HepG2 (cell line): ENCODE results near the gene HSPA14. TPM values are rescaled to one million over a fixed set of nuclear protein-coding genes. Genes with fewer than 3 reads are reported as not detected.

ENCODE experiments used
- ATF6 ChIP-seq: sonication (generic); formaldehyde crosslinking; conservative IDR thresholded peaks from 2 replicates; pipeline ENCODE4 v1.4.0; 2020; ENCODE audit warnings: missing genetic modification reagents
- CREM ChIP-seq, 2 experiments: sonication (generic) in 1 of 2; formaldehyde crosslinking in 1 of 2; IDR thresholded peaks; 2 replicates each; pipeline versions ENCODE4 v1.4.0 to v1.6.1; 2016 to 2020; ENCODE audit warnings: antibody characterized with exemption in 1 of 2, mild to moderate bottlenecking in 1 of 2, missing genetic modification reagents in 1 of 2
- FOXA3 ChIP-seq: IDR thresholded peaks from 2 replicates; pipeline ENCODE4 v1.6.1; 2016; ENCODE audit warnings: missing genetic modification reagents, missing compliant biosample characterization
- GLMP ChIP-seq: sonication (generic); formaldehyde crosslinking; IDR thresholded peaks from 2 replicates; pipeline ENCODE4 v1.9.0; 2021; ENCODE audit warnings: missing genetic modification reagents, mild to moderate bottlenecking, borderline replicate concordance
- IKZF4 ChIP-seq: sonication (generic); formaldehyde crosslinking; IDR thresholded peaks from 2 replicates; pipeline ENCODE4 v1.5.1; 2020; ENCODE audit warnings: borderline replicate concordance, mild to moderate bottlenecking, low read depth, missing genetic modification reagents; ENCODE audit errors: not compliant biosample characterization
- MYC ChIP-seq: sonication (generic); formaldehyde crosslinking; IDR thresholded peaks from 2 replicates; pipeline ENCODE4 v1.9.0; 2021; ENCODE audit warnings: missing genetic modification reagents, borderline replicate concordance
- NPAS2 ChIP-seq: sonication (generic); formaldehyde crosslinking; IDR thresholded peaks from 2 replicates; pipeline ENCODE4 v1.8.0; 2022; ENCODE audit warnings: mild to moderate bottlenecking, missing genetic modification reagents, borderline replicate concordance
- PCBP1 ChIP-seq: fragments of 200-400 bp; formaldehyde crosslinking; IDR thresholded peaks from 2 replicates; pipeline ENCODE4 v1.6.1; 2017; ENCODE audit warnings: mild to moderate bottlenecking, low read depth, low read length, borderline replicate concordance
- TBL1XR1 ChIP-seq: fragments of 150-350 bp; IDR thresholded peaks from 2 replicates; pipeline ENCODE4 v1.6.1; 2014; ENCODE audit warnings: borderline replicate concordance, low read length; ENCODE audit not compliant: partially characterized antibody
- TERF1 ChIP-seq: sonication (generic); formaldehyde crosslinking; IDR thresholded peaks from 2 replicates; pipeline ENCODE4 v1.8.0; 2022; ENCODE audit warnings: mild to moderate bottlenecking, missing genetic modification reagents, moderate library complexity
- TFAP4 ChIP-seq: sonication (generic); IDR thresholded peaks from 2 replicates; pipeline ENCODE4 v1.6.1; 2016; ENCODE audit warnings: low read depth, borderline replicate concordance
- TSC22D2 ChIP-seq: sonication (generic); formaldehyde crosslinking; IDR thresholded peaks from 2 replicates; pipeline ENCODE4 v1.5.1; 2020; ENCODE audit warnings: missing genetic modification reagents, mild to moderate bottlenecking, borderline replicate concordance
- ZNF276 ChIP-seq: sonication (generic); formaldehyde crosslinking; IDR thresholded peaks from 2 replicates; pipeline ENCODE4 v1.4.0; 2020; ENCODE audit warnings: mild to moderate bottlenecking, low read depth, missing genetic modification reagents
- ZNF44 ChIP-seq: sonication (generic); formaldehyde crosslinking; IDR thresholded peaks from 2 replicates; pipeline ENCODE4 v1.5.1; 2020; ENCODE audit warnings: mild to moderate bottlenecking, missing genetic modification reagents
- ZNF484 ChIP-seq: sonication (generic); formaldehyde crosslinking; IDR thresholded peaks from 2 replicates; pipeline ENCODE4 v1.5.1; 2020; ENCODE audit warnings: mild to moderate bottlenecking, low read depth, missing genetic modification reagents, borderline replicate concordance
- ZNF557 ChIP-seq: sonication (generic); formaldehyde crosslinking; IDR thresholded peaks from 2 replicates; pipeline ENCODE4 v1.4.0; 2020; ENCODE audit warnings: missing genetic modification reagents
- ZNF691 ChIP-seq: sonication (generic); formaldehyde crosslinking; IDR thresholded peaks from 2 replicates; pipeline ENCODE4 v1.4.0; 2020; ENCODE audit warnings: missing genetic modification reagents, low read depth, mild to moderate bottlenecking, borderline replicate concordance
- ZNF761 ChIP-seq: sonication (generic); formaldehyde crosslinking; conservative IDR thresholded peaks from 2 replicates; pipeline ENCODE4 v1.4.0; 2020; ENCODE audit warnings: mild to moderate bottlenecking, missing genetic modification reagents
- ZSCAN30 ChIP-seq: sonication (generic); formaldehyde crosslinking; IDR thresholded peaks from 2 replicates; pipeline ENCODE4 v1.5.0; 2020; ENCODE audit warnings: mild to moderate bottlenecking, missing genetic modification reagents
- polyA plus RNA-seq, 8 experiments: library from polyadenylated mRNA; depleted of rRNA in 3 of 8; stranded (reverse) in 7 of 8; unstranded in 1 of 8; fragments of >200 nt; fragmentation: Illumina TruSeq in 4 of 8; extraction: Trizol in 4 of 8; gene quantifications; 2 replicates each; pipeline versions ENCODE4 v1.2.1 to v1.2.3, GENCODE V29; 2011 to 2016; ENCODE audit warnings: low read depth in 4 of 8, missing spikeins in 1 of 8, mixed read lengths in 1 of 8; ENCODE audit not compliant: insufficient read depth in 1 of 8
- total RNA-seq, 5 experiments: library from RNA; depleted of rRNA; stranded (reverse); fragments of >200 nt; fragmentation: Illumina TruSeq; extraction: Trizol; gene quantifications; 2 replicates each; pipeline ENCODE4 v1.2.3, GENCODE V29; 2016; ENCODE audit warnings: low read depth in 1 of 5

HSPA14 gene
- total and polyA plus RNA-seq, 2 of the 13 experiments (the other 11 are each of a cell fraction or from before 2014, with no cell fraction given): 10.7 to 29.8 TPM

- TF ChIP-seq ZNF691: no peak
- TF ChIP-seq ZNF484 (CRISPR knock-in tag): no peak
- TF ChIP-seq ZNF557 (CRISPR knock-in tag): no peak; the same call in 1 of the 2 replicates
- TF ChIP-seq TFAP4: peak; percentile 96
- no peak for TF ChIP-seq PCBP1
- 0 out of 2 replicates have a peak, but pooled peaks have one; percentile 21 for TF ChIP-seq FOXA3 (CRISPR knock-in tag)
- TF ChIP-seq NPAS2 (CRISPR knock-in tag): no peak
- peak; percentile 83 for TF ChIP-seq IKZF4 (CRISPR knock-in tag)
- TF ChIP-seq GLMP: no peak
- peak; percentile 77; the same call in 1 of the 2 replicates for TF ChIP-seq ZNF44
- TF ChIP-seq TBL1XR1: no peak
- peak; percentile 25; the same call in 1 of the 2 replicates for TF ChIP-seq CREM (IDR thresholded peaks at IDR 0.05)
- TF ChIP-seq CREM (CRISPR knock-in tag; IDR thresholded peaks at IDR 0.05): no peak
- TF ChIP-seq MYC (CRISPR knock-in tag): peak; percentile 96
- TF ChIP-seq TERF1 (CRISPR knock-in tag): no peak
- TF ChIP-seq ZNF761 (CRISPR knock-in tag): peak; percentile 92; the same call in 1 of the 2 replicates
- no peak for TF ChIP-seq ZSCAN30
- 0 out of 2 replicates have a peak, but pooled peaks have one; percentile 65 for TF ChIP-seq ATF6 (CRISPR knock-in tag)
- TF ChIP-seq ZNF276 (CRISPR knock-in tag): peak; percentile 92; the same call in 1 of the 2 replicates
- TF ChIP-seq TSC22D2 (CRISPR knock-in tag): 0 out of 2 replicates have a peak, but pooled peaks have one; percentile 50
Measured at GRCh38 chr10:14878266-14879123, 40.4 kb downstream of the HSPA14 start, which contains the start of gene SUV39H2 (continued).
